ENCODE data around the gene TPCN1.

Gene TPCN1

DNA sequence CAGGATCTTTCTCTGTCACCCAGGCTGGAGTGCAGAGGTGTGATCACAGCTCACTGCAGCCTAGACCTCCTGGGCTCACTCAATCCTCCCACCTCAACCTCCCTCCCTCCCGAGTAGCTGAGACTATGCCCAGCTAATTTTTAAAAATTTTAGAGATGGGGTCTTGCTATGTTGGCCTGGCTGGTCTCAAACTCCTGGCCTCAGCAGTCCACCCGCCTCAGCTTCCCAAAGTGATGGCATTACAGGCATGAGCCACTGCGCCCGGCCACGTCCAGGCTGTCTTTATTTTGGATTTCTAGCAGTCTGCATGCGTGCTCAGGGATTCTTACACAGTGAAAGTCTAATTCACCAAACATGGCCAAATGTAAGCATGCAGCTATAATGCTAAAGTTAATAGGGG, 95.9 kb downstream of the TPCN1 start:
- no peak for DNase-seq

DNA sequence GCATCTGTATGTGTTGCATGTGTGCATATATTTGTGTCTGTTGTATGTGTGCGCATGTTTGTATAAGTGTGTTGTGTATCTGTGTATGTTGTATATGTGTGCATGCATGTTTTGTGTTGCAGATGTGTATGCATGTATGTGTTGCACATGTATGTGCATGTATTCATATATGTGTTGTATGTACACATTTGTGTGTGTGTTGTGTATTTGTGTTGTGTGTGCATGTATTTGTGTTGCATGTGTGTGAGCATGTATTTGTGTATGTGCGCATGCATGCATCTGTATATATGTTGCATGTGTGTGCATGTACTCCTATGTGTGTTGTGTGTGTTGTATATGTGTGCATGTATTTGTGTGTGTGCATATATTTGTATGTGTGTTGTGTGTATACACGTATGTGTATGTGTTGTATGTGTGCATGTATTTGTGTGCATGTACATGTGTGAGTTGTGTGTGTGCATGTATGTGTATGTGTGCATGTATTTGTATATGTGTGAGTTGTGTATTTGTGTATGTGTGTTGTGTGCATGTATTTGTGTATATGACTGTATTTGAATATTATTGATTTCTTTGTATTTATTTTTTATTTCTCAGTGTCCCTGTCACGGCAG, 96.9 kb downstream of the TPCN1 start:
- DNase-seq: no peak

DNA sequence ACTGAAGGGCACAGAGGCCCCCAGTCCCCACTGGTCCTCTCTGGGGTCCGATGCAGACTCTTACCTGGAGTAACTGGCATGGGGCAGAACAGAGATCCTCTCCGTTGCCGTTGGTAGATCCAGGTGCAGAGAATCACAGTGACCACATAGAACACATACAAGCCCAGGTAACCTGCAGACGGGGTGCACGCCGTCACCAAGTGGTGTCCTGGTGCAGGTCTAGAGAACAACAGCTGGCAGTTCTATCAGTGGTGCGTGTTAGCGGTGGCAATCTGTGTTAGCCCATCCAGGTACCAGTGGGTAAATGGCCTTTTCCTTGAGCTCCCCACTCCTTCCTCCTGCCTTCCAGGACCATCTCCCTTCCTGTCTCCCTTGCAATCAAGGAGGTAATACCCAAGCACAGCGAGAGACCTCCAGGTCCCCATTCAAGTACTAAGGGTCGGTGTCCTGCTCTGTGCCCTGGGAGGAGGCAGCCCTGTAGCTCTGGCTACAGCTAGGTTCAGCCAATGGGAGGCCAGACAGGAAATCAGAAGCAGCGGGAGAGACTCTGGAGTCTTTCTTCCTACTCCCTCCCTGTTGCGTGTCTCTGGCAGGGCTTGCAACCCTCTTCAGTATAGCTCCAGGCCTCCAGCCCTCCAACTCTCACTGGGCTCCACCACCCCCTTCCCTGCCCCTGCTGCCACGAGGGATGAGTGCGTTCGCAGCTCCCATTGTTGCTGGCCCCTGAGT, 97.8 kb downstream of the TPCN1 start:
- no peak for DNase-seq

DNA sequence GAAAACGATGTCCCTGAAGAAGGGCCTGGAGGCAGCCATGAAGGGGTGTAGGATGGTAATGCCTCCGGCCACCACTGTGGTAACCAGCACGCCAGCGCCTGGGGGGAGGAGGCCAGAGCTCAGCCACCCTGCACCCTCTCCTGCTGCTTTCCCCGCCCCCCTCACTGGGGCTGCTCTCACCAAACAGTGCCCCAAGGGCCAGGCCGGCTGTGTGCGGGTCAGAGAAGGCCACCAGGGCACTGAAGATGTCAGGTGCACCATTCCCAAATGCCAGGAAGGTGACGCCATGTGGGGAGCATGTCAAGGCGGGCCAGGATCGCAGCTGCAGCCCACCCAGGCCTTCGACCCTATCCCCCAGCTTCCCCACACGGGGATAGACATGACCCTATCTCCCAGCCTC, 99.1 kb downstream of the TPCN1 start:
- DNase-seq: no peak

DNA sequence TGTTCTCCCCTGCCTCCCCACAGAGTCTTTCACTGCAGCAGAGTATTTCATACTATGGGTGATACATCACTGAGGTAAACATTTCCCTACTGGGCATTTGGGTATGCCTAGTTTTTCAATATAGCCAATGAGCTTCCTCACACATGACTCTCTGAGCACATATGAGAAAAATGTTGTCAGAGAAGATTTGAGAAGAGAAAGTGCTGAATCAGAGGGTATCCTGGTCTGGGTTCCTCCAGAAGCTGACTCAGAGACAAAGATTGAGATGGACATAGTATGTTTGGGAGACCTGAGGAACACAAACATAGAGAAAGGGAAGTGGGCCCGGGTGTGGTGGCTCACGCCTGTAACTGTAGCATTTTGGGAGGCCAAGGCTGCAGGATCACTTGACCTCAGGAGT, 101.1 kb downstream of the TPCN1 start:
- no peak for DNase-seq

DNA sequence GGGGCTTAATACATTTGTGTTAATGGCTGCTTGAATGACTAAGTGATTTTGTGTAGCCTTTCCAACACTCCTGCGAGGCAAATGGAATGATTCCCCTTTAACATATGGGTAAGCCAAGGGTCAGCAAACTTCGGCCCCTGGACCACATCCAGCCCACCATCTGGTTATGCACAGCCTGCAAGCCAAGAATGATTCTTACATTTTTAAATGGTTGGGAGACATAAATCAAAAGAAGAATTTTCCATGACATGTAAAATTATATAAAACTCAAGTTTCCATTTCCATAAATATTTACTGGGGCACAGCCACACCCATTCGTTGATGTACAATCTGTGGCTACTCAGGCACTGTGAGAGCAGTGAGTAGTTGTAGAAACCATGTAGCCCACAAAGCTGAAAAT, 104.7 kb downstream of the TPCN1 start:
- no peak for DNase-seq

DNA sequence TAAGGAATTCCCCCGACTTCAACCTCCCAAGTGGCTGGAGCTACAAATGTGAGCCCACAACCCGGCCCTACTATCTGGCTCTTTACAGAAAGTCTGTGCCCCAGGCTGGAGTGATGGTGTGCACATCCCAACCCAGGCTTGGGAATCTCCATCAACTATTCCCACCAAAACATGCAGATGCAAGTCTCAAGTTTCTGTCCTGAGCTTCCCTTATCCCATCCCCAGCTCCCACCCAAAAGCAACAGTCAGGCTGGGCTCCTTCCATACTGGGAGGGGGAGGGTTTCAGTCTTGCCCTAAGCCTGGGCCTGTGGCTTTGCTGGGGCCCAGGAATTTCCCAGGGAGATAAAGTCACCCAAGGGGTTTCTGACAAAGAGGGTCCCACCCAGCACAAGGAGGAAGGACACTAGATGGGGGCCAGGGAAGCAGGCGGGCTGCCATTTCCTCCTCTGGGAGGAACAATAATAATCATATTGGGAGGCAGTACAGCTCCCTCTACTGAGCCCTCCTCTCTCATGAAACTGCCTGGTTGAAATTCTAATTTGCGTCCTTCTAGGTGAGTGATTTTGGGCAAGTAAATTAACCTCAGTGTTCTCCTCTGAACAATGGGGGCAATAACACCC, 105.6 kb downstream of the TPCN1 start:
- DNase-seq: no peak

DNA sequence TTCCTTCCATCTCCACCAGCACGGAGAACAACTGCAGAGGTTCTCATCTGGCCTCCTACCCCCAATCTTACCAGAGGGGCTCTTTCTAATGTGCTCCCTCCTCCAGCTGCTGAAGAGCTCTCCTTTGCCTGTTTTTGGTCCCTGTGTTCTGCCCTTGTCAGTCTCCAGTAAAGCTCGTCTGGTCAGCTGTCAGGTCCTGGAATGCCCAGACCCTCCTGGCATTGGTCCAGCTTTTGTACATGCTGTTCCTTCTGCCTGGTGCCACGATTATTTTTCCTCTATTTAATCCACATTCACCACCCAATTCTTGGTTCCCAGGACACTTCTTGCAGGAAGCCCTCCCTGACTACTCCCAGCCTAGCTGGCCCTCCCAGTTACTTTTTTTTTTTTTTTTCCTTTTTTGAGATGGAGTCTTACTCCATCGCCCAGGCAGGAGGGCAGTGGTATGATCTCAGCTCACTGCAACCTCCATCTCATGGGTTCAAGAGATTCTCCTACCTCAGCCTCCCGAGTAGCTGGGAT, 107.2 kb downstream of the TPCN1 start:
- no peak for DNase-seq

DNA sequence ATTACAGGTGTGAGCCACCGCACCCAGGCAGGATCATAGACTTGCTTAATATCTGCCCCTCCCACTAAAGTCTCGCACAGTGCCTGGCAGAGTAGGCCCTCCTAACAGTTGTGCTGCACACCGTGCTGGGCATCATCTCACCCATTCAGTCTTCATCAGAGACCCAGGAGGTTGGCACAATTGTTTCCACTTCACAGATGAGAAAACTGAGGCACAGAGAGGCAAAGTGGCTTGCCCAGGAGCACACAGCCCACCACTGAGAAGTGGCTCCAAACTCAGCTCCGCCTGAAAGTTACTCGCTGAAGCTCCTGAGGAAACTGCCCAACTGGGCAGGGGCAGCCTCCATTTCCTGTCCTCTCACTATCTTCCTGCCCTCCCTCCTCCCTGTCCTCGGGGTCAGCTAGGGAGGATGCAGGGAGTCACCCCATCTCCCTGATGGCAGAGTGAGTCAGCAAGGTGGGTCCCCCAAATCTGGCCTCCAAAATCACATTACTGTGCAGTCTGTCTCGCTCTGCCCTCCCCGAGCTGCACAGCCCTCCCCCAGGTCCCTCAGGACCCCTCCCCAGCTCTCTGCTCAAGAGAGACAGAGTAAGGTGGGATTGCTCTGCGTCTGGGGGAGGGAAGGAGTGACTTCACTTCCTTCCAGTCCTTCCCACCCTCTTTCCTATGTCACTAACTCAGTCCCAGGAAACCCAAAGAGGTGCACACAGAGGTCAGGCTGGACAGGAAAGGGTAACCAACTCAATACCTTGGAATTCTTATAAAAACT, 107.9 kb downstream of the TPCN1 start:
- DNase-seq: no peak

DNA sequence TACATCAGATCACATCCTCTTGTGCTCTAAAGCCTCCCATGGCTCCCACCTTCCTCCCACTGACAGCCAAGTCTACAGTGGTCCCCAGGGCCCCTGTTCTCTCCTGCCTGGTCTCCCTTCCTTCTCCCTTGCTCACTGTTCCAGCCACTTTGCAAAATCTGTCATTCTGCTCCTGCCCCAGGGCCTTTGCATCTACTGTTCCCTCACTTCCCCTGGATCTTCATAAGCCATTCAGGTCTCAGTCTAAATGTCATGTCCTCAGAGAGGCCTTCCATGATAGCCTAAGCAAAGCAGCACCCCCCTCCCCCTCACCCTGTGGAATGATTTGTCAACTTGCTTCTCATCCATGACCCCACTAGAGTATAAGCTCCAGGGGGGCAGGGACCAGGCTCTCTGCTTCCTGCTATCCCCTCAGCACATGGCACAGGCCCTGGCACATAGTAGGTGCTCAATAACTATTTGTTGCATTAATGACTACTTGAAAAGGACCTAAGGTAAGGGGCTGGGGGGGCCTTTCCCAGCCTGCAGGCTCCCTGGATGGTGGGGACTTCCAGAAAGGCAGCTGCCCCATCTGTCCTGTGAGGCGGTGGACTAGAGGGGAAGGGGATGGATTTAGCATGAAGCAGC, 108.6 kb downstream of the TPCN1 start:
- no peak for DNase-seq

DNA sequence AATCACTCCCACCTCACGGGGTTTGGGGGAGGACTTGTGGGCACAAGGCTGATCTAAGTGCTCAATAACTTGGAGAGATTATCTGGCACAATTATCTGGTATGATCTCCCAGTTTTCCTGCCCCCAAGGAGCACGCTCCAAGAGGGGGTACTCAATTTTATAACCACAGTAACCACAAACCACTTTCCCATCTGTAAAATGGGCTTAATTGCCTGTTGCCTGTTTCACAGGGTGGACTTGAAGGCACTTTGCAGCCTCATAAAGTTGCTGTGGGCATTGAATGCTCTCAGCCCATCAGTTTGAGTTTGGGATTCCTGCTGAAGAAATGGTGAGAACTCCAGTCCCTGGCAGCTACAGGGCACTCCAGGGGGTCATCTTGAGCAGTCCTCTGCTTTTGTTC, 109.2 kb downstream of the TPCN1 start:
- DNase-seq: no peak

DNA sequence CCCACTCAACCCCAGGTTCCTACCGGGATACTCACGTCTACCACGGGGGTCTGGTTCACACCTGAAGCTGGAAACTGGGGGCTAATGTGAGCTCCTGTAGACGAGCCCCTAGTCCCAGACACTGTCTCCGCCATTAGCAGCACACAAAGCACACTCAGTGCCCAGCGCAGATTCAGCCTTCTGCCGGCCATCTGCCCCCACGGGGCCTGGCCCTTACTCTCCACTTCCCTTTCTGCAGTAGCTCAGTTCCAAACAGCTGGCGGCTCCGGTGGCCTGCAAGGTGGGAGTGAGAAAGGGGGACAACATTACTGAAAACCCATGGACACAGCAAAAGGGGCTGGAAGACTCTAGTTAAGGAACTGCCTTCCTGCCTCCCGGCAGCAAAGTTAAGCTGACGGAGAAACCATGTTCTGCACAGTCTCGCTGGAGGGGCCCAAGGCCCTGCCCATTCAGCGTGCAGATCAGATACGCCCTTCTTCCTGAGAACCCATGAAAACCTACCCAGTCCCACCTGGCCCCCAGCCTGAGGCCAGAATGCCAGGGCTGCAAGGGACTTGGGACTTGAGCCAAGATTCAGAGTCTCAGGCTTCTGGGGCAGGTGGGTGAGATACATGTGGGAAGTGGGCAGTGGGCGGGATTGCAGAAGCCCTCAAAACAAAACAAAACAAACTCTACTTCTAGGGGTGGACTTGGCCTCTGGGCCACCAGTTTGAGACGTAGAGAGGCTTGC, 111.6 kb downstream of the TPCN1 start:
- DNase-seq: no peak

DNA sequence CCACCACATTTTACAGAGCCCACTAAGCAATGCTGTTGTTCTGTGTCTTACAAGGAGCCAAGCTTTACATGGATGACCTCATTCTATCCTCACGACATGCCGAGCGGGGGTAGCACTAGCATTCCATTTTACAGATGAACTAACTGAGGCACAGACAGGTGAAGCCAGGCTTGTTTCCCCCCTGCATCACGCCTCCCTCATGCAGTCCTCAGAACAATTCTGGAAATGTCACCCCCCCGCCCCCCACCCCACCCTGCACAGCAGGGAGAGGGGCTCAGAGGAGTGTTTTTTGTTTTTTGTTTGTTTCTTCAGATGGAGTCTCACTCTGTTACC, 112.1 kb downstream of the TPCN1 start:
- no peak for DNase-seq

DNA sequence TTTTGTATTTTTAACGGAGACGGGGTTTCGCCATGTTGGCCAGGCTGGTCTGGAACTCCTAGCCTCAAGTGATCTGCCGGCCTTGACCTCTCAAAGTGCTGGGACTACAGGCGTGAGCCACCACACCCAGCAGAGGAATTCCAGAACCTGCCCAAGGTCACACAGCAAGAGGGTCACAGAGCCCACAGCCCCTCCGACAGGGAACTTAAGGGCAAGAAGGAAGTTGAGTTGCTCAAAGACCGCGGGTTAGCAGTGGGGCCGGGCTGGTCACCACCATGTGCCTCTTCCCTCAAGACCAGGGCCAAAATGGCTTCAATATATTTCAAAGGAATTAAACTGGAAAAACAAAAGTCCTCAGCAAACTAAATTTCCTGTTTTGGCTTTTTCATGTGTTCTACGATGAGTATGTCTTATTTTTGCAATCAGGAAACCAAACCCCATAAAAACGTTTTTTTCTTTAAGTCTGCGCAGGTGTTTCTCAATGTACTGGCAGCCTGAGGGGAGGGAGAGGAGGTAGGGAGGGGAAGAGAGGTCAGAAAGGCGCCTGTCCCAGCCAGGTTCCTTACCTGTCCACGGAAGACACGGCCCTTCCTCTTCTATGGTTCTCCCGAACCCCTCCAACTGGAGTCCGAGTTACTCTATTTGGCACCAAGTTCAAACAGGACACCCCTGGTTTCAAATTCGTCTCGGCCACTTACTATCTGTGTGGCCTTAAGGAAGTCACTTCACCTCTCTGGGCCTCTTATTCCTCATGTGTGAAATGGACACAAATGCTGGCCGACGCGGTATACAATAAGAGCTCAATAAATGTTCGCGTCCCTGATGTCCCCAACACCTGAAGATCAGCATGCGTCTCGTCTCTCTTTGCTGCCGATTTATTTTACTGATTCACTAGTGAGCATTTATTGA, 112.9 kb downstream of the TPCN1 start:
- DNase-seq: no peak

DNA sequence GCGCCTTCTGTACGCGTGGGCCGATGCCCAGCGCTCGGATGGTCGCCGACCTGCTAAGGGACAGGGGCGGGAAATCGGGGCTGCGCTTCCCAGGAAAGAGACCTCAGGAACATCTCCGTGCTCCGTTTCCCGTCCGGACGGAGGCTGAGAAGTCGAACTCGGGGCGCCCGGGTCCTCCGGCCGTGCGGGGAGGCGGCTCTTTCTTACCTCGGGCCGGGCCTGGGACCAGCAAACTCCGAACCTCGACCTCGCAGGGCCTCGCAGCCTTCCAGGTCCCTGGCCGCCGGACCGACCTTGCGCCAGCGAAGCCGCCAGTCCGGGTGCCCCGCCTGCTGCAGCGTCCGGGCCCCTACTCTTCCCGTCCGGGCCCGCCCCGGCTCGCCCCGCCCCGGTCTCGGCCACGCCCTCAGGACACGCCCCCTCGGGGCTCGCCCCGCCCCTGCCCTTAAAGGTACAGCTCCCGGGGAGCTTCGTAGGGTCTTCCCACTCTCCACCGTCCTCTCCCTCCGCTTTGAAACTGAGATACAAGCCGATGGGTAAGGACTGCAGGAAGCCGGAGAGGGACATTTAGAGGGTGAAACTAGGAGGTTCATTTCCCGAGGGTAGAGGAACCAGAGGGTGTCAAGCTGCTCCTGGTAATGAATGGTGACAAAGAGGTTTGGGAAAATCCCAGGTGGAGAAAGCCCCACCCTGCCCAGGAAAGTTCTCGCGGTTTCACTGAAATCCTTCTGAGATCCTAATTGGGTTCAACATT, 113.7 kb downstream of the TPCN1 start, which contains the start of gene SLC8B1:
SLC8B1 (minus strand) TSS at position 324 of the 754 bp plus-strand sequence. CDS start 2,231 bp downstream, outside the sequence.
- peak; percentile 73 for DNase-seq

DNA sequence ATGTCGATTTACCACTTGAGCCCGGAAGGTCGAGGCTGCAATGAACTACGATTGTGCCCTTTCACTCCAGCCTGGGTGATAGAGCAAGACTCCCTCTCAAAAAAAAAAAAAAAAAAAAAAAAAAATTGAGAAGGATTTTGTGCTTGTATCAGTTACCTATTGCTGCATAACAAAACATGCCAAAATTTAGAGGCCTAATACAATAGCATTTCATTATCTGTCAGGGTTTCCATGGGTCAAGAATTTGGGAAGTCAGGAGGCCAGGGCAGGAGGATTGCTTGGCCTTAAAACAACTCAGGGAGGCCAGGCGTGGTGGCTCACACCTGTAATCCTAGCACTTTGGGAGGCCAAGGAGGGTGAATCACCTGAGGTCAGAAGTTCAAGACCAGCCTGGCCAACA, 118.3 kb downstream of the TPCN1 start:
- DNase-seq: no peak

DNA sequence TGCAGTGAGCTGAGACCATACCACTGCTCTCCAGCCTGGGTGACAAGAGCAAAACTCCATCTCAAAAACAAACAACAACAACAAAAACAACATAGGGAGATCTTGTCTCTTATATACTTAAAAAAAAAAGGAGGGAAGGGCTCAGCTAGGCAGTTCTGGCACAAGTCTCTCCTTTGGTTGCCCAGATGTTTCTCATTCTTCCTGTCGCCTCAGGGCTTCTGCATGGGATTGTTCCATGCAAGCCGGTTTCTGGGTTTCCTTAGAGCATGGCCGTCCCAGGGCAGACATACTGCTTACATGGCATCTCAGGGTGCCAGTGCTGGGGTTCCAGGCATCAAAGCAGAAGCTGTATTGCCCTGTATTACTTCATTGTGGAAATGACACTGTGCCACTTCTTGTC, 118.8 kb downstream of the TPCN1 start:
- no peak for DNase-seq

DNA sequence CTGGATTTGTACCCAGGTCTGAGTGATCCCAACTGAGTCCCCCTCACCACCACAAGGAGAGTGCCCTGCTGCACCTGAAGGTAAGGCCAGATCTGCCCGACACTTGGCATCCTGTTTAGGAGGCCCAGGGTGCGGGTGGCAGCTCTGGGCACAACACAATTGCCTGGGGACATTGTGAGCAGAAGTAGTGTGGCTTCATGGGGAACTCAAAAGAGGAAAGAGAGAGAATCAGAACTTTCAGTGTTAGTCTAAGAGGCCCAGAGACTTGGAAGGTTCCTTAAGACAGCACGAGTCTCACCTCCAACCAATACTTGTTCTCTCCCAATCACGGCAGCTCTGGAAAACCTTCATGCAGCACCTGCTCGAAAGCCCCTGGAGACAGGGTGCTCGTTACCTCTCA, 120.3 kb downstream of the TPCN1 start:
- DNase-seq: no peak

DNA sequence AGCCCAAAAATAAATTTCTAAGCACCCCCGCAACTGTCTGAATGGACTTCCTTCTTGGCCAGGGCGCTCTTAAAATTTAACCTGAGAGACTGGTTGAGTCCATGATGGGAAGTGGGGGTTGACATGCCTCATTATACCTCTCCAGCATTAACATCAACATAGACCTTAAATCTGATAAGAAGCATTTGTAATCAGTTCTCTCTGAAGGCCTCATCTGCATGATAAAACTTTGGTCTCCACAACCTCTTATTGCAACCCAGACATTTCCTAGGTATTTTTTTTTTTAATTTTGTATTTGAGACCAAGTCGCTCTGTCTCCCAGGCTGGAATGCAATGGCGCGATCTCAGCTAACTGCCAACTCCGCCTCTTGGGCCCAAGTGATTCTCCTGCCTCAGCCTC, 124.1 kb downstream of the TPCN1 start:
- DNase-seq: no peak

DNA sequence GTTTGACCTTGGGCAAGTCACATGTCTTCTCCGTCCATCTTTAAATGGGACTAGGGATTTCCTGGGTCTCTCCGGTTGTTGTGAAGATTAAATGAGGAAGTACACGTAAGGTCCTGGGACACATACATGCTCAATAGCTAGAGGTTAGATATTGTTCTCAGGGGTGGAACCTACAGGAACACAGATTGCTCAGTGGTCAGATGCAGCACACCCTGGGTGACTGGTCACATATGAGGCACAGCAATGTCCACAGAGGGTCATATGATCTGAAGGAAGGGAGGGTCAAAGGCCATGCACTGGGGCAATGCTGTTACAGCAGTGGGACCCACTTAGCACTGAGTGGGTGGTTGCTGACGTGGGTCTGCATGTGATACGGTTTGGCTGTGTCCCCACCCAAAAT, 125.1 kb downstream of the TPCN1 start:
- DNase-seq: no peak
